GM18861 (cell line): ENCODE data around the gene BCL2.
A peak's percentile ranks its signal among the peaks of the same experiment; 100 is the strongest.

Source experiments
- ATAC-seq: cut with Tn5 transposase; IDR thresholded peaks from one replicate; pipeline ENCODE4 v1.9.1; 2021; ENCODE audit not compliant: unreplicated experiment

The BCL2 gene

GRCh38 chr18:63288311-63288710, 31.3 kb downstream of the BCL2 start:
- ATAC-seq: no peak

GRCh38 chr18:63287691-63288220, 31.8 kb downstream of the BCL2 start:
- no peak for ATAC-seq

GRCh38 chr18:63286926-63287325, 32.6 kb downstream of the BCL2 start:
- ATAC-seq: no peak

GRCh38 chr18:63284827-63285733, 34.5 kb downstream of the BCL2 start:
- peak; percentile 87 for ATAC-seq

GRCh38 chr18:63284173-63284799, 35.3 kb downstream of the BCL2 start:
- no peak for ATAC-seq

DNA sequence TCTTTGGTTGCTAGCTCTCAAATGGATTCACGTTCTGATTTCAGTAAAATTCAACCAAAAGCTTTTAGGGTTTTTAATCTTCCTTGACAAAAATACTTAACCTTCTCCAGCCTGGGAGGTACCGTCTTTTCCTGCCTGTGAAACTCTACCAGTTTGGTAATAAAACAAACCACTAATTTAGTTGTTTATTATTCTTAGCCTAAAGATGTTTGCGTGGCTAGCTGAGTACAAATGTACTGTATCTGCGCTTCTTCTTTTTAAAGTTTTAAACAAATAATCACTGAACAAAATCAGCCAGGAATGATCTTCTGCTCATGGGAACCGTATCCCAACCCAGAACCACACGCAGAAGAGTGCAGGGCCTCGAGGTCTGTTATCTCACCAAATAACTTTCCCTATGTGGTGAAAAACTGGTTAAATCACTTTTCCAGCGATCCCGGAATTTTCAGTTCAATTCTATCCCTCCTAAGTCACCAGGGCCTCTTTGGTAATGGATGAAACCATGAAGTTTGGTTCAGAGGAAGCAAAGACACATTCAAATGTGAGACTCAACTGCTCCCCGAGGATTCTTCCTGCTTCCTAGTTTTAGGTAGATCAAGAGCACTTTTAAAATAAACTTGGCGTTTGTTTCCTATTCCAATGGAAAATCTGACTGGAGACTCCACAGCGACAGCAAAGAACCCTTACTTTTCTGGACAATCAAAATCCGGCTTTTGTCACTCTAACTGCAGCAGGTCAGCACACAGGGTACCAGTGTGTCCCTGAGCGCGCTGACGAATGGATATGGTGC, 36.1 kb downstream of the BCL2 start:
- ATAC-seq: no peak

DNA sequence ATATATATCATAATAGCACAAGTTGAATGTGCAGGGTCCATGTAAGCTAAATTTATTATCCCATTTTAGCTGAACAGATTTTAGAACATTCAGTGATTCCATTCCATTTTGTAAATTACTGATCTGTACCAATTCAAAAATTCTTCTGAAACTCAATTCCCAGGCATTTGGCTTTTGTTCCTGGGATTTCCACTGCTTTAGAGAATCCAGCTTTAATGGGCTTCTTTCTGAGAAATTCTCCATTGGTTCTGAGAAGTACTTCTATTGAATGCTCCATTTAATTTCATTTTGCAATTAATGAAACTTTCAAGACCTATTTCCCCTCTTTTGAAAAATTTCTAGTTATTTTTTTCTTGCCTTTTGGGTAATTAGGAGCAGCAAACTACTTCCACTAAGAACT, 36.8 kb downstream of the BCL2 start:
- ATAC-seq: no peak

DNA sequence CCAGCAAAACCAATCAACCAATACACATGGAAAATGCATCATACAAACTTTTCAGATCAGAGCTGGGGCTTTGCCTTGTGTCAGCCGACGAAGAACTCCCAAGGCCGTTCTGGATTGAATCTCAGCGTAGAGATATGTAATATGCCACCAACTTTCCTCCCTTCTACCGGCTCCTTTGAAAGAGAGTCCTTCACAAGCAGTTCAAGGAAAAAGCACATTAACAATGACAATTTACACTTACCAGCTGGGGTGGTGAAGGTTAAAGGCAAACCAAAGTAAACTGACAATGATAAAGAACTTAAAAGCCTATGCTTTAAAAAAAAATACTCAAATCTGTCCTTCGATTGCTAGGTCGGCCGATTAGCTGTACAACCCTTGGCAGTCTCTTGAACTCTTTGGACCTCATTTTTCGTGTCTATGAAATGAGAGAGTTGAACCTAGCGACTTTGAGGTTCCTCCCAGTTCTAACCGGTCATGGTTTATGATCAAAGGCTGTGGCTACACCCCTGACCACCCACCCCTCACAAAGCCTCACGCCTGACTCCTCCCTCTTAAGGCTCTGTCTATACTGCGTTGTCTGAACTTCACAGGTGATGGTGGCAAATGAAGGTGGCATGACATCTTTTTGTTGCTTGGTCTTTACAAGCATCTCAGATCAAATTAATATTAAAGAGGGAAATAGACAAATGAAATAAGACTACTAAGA, 46.2 kb downstream of the BCL2 start:
- no peak for ATAC-seq

DNA sequence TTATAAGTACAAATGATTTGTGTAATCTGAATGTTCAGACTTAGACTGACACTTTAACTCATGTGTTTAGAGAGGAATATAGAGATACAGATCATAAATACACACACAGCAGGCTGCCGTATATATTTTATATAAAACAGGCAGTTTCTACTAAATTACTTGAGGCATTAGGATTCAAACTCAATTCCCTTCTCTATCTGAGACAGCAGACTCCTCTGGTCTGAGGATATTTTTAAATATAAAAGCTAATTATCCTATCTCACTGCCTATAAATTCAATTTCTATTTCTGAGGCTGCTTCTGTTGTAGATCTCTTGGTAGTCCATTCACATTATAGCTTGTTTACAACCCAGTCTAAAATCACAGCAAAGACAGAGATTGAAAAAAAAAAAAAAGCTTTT, 46.9 kb downstream of the BCL2 start:
- no peak for ATAC-seq

DNA sequence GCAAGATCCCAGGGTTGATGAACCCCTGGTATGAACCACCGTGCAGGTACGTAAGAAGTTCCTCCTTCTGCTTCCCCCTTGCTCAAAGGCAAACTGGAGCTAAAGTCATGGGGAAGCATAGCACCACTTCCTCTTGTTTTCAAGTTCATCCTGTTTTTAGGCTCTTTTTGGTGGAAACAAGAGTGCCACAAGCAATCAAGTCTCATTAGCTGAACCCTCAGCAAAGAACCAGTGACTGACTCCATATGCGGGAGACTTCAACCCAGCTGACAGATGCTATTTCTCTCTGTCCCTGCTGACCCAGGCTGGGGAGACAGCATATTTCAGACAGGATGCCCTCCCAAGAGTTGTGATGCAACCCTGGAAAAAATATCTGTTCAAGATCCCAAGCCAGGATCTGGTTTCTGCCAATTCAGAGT, 47.7 kb downstream of the BCL2 start:
- no peak for ATAC-seq

- no peak for ATAC-seq
Observed at GRCh38 chr18:63271148-63271547, 48.4 kb downstream of the BCL2 start.

GRCh38 chr18:63267975-63268721, 51.4 kb downstream of the BCL2 start:
- no peak for ATAC-seq

DNA sequence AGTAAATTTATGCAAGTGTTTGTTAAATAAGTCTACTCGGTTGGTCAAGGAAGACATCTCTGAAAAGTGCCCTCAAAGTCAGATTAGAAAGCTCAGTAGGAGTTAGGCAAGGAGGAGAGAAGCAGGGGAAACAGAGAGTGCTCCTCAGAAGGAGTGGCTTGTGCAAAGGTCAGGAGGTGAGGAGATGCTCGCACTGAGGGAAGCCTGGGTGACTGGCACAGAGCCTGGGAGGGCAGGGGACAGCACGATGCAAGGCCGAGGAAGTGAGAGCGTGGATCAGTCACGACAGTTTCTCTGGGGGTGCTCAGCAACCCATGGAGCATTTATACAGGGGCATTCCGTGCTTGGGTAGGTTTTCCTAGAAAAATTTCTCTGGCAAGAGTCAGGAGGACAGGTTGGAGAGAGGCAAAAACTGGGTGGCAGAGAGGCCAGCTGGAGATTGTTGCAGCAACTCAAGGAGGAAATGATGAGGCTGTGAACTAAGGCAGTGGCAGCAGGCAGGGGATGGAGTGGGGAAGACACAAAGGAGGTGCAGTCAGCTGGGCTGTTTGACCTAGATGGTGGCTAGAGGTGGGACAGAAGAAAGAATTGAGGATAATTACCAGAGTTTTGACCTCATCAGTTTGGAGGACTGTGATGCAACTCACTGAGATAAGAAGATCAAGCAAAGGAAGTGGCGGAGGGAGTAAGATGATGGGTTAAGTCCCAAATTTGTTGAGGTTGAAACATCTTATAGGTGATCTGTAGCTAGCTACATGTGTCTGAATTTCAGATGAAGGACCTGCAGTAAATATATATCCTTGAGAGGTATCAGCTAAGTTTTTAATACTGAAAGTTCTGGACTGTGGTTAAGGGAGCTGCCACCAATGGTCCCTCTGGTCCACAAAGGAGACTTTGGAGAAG, 52.4 kb downstream of the BCL2 start:
- no peak for ATAC-seq

- no peak for ATAC-seq
Observed at GRCh38 chr18:63265326-63265725, 54.2 kb downstream of the BCL2 start.

- no peak for ATAC-seq
Observed at GRCh38 chr18:63264871-63265270, 54.7 kb downstream of the BCL2 start.

- no peak for ATAC-seq
Observed at GRCh38 chr18:63263444-63263843, 56.1 kb downstream of the BCL2 start.

DNA sequence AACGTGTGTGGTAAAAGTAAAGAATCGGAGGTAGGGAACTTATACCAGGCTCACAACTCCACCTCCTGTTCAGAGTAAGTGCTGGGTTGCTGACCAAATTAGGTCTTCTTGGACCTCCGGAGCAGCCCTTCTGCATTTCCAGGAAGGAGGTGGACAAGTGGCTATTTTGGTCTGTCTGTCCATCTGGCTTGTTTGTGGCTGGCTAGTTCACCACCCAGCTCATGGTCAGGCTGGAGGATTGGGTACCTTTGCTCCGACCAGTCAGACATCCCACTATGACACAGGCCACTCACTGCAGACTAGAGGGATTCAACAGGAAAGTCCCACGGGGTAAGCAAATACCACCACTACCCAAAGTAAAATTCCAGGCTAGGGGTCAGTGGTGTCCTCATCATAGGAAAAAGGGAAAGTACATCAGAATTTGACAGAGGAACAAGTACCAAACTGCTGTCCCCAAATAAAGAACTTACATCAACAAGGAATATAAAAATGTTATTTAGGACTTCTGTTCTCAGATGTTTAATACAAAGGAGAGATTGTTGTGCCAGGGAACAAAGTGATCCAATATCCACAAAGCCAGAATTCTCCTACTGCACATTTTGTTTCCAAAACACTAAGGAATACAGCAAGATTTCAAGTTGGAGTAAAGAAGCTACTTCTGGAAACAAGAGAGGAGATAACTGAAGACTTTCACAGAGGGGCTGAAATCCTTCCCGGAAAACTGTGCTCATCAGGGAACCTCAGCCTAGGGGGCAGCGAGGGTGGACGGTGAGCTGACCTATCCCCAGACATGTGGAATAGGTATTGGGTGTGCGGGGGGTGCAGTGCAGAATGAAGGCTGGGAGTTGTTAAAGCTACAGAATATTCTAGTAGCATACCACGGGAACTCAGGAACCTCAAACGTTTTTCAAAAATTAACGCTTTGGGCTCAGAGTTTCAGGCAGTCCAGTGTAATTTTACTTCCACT, 56.9 kb downstream of the BCL2 start:
- no peak for ATAC-seq

DNA sequence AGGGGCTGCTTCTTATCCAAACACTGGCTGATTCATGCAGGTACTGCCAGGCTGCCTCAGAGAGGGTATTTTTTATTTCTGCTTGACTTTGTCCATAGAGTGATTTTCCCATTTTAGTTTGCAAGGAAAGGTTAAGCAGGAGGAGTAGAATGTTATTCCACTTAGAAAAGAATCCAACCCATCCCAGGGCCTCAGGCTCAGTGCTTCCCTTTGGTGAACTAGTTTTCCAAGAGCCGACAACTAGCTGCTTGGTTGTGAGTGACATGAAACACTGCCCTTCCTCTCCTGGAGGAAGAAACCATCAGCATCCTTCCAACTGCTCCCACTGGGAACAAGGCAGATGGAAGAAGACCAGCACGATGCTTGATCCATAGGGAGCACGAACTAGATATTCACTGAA, 58.5 kb downstream of the BCL2 start:
- ATAC-seq: no peak
